GM13977 (cell line): Measurements from ENCODE around the gene CUEDC2.
A peak's percentile ranks its signal among the peaks of the same experiment; 100 is the strongest.

ENCODE experiments used
- DNase-seq: peaks from one replicate; pipeline ENCODE4 v3.0.0; 2012; ENCODE audit warnings: low spot score
- in situ Hi-C: fragments of 300-500 bp; cut with MboI; formaldehyde crosslinking; loops from one replicate; pipeline ENCODE4 v1.12.0; 2022; ENCODE audit warnings: low sequenced_read_pairs, low pct_unique_long_range_greater_than_20kb, mixed read lengths, inconsistent platforms; ENCODE audit not compliant: unreplicated experiment
- TF ChIP-seq, protein P1 (sequence below): IDR thresholded peaks from 2 replicates; pipeline ENCODE4 v1.5.1; 2012; ENCODE audit warnings: mild to moderate bottlenecking, control low read depth; ENCODE audit not compliant: insufficient read depth; ENCODE audit errors: extremely low read depth, missing control alignments

CUEDC2 gene

DNA sequence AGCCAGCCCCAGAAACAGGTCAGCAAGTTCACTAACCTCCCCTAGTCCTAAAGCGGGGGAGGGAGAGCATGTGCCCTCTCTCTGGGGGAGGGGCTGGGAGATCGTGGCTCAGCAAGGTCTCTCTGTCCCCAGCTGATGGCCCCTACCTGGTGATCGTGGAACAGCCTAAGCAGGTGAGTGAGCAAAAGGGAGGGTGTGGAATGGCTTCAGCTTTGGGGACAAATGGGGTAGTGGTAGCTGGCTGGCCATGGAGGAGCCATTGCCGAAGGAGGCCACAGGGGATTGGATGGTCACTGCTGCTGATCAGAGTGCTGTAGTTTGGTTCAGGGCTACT lies 36.1 kb downstream of the CUEDC2 start:
- no peak for DNase-seq
- in situ Hi-C loops = no loop called here

DNA sequence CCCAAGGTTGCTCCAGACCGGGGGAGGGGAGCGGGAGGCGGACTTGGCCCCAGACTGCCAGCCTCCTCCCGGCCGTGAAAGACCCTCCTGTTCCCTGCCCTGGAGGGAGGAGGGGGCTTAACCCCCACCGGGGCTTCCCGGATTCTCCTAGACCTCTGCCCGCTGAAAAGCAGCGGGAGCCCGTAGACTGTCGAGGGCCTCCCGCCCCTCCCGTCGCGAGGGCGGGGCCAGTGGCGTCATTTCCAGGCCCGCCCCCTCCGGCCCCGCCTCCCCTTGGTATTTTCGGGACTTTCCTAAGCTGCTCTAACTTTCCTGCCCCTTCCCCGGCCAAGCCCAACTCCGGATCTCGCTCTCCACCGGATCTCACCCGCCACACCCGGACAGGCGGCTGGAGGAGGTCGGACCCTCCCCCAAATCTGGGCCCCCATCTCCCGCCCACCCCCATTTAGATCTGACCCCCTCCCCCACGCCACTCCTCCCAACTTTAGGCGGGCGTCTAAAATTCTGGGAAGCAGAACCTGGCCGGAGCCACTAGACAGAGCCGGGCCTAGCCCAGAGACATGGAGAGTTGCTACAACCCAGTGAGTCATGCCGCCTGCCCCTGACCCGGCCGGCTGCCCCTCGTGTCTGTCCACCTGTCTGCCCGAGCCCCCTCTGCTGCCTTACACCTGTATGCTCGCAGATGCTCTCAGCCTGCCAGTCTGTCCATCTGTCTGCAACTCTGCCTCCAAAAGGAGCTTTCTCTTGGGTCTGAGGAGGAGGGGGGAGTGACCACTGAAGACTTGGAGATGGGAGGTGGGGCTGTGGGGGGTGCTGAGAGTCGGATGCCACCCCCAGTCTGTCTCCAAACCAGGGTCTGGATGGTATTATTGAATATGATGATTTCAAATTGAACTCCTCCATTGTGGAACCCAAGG lies 36.7 kb downstream of the CUEDC2 start, which contains the start of gene NFKB2:
Gene NFKB2, plus strand, starts transcription at position 306 of the 917 bp plus-strand sequence. Its CDS starts 255 bp downstream, at position 561.
- in situ Hi-C loops = no loop called here
- peak; percentile 95 for DNase-seq
- TF ChIP-seq, protein P1, sequence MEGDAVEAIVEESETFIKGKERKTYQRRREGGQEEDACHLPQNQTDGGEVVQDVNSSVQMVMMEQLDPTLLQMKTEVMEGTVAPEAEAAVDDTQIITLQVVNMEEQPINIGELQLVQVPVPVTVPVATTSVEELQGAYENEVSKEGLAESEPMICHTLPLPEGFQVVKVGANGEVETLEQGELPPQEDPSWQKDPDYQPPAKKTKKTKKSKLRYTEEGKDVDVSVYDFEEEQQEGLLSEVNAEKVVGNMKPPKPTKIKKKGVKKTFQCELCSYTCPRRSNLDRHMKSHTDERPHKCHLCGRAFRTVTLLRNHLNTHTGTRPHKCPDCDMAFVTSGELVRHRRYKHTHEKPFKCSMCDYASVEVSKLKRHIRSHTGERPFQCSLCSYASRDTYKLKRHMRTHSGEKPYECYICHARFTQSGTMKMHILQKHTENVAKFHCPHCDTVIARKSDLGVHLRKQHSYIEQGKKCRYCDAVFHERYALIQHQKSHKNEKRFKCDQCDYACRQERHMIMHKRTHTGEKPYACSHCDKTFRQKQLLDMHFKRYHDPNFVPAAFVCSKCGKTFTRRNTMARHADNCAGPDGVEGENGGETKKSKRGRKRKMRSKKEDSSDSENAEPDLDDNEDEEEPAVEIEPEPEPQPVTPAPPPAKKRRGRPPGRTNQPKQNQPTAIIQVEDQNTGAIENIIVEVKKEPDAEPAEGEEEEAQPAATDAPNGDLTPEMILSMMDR = no peak

More for the DNA sequence above, 36.1 kb downstream of the CUEDC2 start:
- TF ChIP-seq, protein P1 = no peak

DNA sequence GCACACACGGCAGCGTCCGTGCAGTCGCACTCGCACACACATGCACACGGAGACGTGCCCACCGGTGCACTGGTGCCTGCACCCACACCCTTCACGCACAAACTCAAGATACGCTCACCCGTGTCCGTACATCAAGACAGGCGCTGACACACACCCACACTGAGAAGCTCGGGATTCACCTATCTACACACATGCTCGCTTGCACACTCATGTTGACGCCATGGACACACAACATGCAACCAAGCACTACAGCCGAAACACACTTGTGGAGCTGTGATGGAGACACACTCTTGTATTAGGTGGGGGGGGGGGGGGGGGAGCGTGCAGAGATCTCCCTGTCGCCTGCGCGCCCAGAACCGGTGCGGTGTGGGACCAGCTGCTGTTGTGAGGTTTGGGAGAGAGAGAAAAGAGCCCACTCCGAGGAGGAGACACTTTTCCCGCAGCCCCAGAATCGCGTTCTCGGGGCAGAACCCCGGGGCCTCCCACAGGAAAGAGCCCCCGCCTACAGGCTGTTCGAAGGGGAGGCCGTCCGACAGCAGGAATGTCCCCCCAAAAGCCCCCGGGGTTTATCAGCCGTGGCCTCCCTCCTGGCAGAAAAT lies 37.5 kb downstream of the CUEDC2 start:
- in situ Hi-C loops = no loop called here
- peak; percentile 70 for DNase-seq

DNA sequence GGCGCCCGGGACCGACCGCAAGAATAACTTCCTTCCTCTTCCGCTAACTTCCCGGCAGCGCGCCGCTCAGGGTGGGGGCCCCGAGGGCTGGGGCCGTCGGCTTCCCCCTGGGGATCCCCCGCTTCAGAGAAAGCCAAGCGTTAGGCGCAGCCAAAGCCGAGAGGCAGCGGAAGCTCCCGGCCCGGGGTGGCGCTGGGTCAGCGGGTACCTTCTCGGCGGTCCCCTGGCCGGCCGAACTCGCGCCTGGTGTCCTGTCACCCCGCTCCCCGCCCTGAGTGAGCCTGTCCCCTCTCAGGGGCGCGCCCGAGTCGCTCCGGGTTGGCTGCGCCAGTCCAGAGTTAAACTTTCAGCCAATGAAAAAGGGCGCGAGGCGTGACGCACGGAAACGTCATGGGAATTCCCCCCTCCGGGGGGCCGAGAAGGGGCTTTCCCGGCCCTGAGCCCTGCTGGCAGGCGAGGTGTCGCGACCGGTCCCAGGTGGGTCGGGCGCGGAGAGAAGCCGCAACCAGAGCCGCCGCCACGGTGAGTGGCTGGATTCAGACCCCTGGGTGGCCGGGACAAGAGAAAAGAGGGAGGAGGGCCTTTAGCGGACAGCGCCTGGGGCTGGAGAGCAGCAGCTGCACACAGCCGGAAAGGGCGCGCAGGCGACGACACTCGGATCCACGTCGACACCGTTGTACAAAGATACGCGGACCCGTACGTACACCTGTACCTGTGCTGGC lies 38.1 kb downstream of the CUEDC2 start:
- in situ Hi-C loops = no loop called here
- TF ChIP-seq, protein P1 = no peak
- peak; percentile 98 for DNase-seq

More for the DNA sequence above, 37.5 kb downstream of the CUEDC2 start:
- TF ChIP-seq, protein P1 = no peak

DNA sequence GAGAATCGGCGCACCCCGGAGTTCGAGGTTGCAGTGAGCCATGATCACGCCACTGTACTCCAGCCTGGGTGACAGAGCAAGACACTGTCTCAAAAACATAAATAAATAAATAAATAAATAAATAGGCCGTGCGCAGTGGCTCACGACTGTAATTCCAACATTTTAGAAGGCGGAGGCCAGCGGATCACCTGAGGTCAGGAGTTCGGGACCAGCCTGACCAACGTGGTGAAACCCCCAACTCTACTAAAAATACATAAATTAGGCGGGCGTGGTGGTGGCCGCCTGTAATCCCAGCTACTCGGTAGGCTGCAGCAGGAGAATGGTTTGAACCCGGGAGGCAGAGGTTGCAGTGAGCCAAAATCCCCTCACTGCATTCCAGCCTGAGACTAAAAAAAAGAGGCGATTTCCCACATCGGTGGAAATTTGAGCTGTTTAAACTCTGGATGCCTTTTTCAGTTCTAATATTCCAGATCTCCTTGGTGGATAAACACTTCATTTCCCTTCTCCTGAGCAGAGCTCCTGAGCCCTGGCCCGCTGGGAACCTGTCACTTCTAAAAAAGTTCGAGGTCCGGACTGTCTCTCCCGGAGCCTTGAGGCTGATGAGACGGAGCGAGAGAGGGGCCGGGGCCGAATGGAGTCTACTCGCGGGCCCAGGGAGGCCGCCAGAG lies 38.8 kb downstream of the CUEDC2 start:
- in situ Hi-C loops = no loop called here
- DNase-seq = no peak
- TF ChIP-seq, protein P1 = peak; percentile 88

DNA sequence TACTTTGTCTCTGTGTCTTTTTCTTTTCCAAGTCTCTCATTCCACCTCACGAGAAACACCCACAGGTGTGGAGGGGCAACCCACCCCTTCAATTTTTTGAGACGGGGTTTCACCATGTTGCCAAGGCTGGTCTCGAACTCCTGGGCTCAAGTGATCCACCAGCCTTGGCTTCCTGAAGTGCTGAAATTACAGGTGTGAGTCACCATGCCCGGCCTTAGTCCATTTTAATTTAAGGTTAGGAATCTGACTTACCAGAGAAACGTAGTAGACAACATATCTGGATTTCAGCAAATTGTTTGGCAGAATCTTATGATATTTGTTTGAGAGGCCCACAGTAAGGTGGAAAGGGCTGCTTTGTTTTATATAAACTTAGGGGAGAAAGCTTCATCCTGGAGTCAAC lies 40.1 kb downstream of the CUEDC2 start:
- in situ Hi-C loops = no loop called here
- no peak for DNase-seq
- TF ChIP-seq, protein P1 = no peak
